Measurements from ENCODE around the gene KIAA0513.

KIAA0513 gene

GRCh38 chr16:85136213-85136701 lies 108.7 kb downstream of the KIAA0513 start:
- no peak for DNase-seq (ENCODE audit: low read depth)

- no peak for DNase-seq (ENCODE audit: low read depth)
Observed at GRCh38 chr16:85136702-85137322, 109.2 kb downstream of the KIAA0513 start.

GRCh38 chr16:85137323-85138072 lies 109.9 kb downstream of the KIAA0513 start:
- DNase-seq (ENCODE audit: low read depth), result no peak

DNA sequence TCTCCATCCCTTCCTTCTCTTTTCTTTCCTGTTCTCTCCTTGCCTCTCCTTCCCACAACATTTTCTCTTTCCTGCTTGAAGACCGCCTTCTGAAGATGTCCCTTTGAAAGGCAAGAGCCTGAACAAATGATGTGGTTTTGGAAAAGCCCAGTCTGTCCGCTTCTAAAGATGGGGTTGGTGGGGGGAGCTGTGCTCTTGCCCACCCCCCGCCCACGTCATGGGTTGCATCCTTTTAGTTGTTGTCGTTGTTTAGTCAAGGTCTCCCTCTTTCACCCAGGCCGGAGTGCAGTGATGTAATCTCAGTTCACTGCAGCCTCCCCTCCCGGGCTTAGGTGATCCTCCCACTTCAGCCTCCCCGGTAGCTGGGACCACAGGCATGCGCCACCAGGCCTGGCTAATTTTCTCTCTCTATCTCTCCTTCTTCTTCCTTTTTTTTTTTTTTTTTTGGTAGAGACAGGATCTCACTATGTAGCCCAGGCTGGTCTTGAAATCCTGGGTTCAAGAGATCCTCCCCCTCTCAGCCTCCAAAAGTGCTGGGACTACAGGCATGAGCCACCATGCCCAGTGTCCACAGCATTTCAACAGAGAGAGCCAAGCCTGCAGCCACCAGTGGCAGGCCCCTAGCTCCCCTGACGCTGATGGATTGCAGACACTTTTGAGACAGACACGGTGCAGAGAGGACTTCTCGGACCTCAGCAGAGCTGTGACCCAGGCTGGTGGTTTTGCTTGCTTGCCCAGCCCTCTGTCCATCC lies 110.7 kb downstream of the KIAA0513 start:
- DNase-seq (ENCODE audit: low read depth), result no peak

DNA sequence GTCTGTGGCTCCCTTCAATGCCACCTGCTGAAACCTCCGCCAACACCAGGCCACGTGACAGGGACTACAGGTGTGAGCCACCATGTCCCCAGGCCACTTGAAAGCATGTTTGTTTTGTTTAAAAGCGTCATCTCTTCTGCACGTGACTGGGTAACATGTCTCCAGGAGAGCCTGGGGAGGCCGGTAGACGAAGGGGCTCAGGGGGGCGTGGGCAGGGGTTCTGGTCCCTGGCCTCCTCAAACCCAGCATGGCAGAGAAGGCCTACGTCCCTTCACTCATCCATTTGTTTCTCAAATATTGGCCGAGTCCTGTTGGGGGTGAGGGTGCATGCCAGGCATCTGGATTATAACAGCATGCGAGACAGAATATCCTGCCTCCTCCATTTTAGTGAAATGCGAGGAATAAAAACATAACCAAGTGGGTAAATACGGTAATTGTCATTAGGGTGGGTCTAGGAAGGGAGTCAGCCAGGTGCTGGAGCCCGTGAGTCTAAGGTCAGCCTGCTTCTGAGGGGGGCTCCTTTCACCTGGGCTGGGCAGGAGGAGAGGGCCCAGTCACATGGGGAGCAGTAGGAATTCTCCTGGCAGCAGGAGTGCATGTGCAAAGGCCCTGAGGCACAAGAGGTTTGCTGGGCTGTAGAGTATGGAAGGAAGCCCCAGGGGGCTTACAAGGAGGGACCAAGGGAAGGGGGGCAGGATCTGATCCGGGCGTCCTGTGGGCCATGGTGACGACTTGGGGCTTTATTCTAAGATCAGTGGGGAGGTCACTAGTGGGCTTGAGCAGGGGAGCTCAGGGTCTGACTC lies 111.4 kb downstream of the KIAA0513 start:
- no peak for DNase-seq (ENCODE audit: low read depth)

DNA sequence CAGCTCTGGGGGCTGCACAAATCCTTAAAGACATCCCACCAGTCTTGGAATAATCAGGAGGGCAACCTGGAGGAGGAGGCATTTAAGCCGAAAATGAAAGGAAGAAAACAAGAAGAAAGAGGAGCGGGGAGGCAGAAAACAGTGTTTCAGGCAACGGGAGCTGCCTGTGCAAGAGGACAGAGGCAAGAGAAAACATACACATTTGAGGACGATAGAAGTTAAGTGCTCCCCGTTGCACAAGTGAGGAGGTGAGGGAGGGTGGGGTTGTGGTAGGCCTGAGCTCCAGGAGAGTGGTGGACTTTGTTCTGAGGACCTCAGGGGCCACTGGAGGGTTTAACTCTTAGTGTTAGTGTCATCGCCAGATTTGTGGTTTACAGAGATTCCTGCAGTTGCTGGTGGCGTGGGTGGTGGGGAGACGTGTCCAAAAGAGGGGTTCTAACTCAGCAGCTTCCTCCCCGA lies 112.3 kb downstream of the KIAA0513 start:
- no peak for DNase-seq (ENCODE audit: low read depth)

DNA sequence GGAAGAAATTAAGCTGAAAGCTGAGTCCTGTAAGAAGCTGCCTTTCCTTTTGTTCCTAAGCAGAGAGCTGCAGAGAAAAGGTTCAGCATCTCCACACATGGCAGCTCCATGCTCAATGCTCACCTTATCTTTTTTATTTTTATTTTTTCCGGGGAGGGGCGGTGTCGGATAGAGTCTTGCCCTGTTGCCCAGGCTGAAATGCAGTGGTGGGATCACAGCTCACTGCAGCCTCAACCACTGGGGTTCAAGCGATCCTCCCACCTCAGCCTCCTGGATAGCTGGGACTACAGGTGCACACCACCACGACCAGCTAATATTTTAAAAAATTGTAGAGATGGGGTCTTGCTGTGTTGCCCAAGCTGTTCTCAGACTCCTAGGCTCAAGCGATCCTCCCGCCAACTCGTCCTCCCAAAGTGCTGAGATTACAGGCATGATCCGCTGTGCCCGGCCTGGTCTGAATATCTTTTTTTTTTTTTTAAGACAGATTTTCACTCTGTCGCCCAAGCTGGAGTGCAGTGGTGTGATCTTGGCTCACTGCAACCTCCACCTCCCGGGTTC lies 112.9 kb downstream of the KIAA0513 start:
- no peak for DNase-seq (ENCODE audit: low read depth)

DNA sequence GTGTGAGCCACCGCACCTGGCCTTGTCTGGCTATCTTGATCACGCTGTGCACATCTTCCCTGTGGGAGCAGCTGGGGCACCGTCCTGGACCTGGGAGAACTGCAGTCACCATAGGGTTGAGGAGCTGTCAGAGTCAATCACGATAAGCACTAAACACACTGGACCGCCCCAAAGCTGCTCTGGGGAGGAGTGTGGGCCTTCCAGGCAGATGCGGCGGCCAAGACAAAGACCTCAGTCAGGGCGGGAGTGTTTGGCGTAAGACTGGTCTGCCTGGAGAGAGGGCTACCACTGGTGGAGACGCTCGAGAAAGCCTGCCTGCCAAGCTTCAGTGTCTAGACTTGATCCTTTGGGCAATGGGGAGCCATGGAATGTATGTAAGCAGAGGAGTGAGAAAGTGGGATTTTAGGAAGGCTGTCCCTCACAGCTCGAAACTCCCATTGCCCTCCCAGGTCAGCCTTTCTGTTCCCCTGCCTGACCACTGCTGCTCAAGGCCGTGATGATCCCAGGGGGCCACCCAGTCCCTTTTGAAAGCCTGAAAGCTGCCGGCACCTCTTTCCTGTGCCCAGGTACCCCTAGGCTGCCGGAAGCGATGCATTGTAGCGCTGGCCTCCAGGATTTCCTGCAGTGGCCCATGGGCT lies 114.0 kb downstream of the KIAA0513 start:
- no peak for DNase-seq (ENCODE audit: low read depth)

- DNase-seq (ENCODE audit: low read depth), result no peak
Observed at GRCh38 chr16:85142129-85142513, 114.5 kb downstream of the KIAA0513 start.

GRCh38 chr16:85142771-85143211 lies 115.2 kb downstream of the KIAA0513 start:
- no peak for DNase-seq (ENCODE audit: low read depth)

All from HS-27A (cell line).